K562 treated with DMSO at 1 percent for 48 hours (cell line): ENCODE data around the gene VAT1. TPM values are rescaled to one million over a fixed set of nuclear protein-coding genes. Genes with fewer than 3 reads are reported as not detected.

Experiments used
- total RNA-seq: library from RNA; unstranded; fragments of 300-600 nt; gene quantifications from 2 replicates; pipeline ENCODE4 v1.2.3, GENCODE V29; 2022; ENCODE audit warnings: low replicate concordance; ENCODE audit errors: extremely low read depth

Gene VAT1
- 286 TPM in 1 of 2 replicates, not detected in the other for total RNA-seq

GRCh38 chr17:43021741-43022512 lies at the start of gene VAT1:
TSS of gene VAT1 (minus strand) at chr17:43022385. CDS start at chr17:43022322, 63 bp downstream.

GRCh38 chr17:43024407-43025289 lies 2.5 kb upstream of the VAT1 start, which contains the start of gene RND2:
TSS of gene RND2 (plus strand) at chr17:43025231. CDS start at chr17:43025348, 117 bp downstream.

GRCh38 chr17:43006639-43007551 lies 15.3 kb downstream of the VAT1 start, which contains the start of gene IFI35:
TSS of gene IFI35 (plus strand) at chr17:43006784. CDS start at chr17:43006948, 164 bp downstream.

GRCh38 chr17:42997984-42998938 lies 23.9 kb downstream of the VAT1 start, which contains the start of gene RPL27:
TSS of gene RPL27 (plus strand) at chr17:42998419. CDS start at chr17:42998751, 332 bp downstream.

GRCh38 chr17:42980274-42980765 lies 41.9 kb downstream of the VAT1 start, which contains the start of gene RUNDC1:
TSS of gene RUNDC1 (plus strand) at chr17:42980565. CDS start at chr17:42980577, 12 bp downstream.

GRCh38 chr17:42979511-42980273 lies 42.5 kb downstream of the VAT1 start, which contains the start of gene PTGES3L:
TSS of gene PTGES3L (minus strand) at chr17:42980080. CDS start at chr17:42980053, 27 bp downstream.

Other genes starting within 250 kb of the VAT1 start
- not detected in 2 replicates for gene VPS25, start 248.9 kb downstream of the VAT1 start, total RNA-seq
- gene WNK4, start 241.8 kb downstream of the VAT1 start, total RNA-seq: not detected in 2 replicates
- not detected in 2 replicates for gene COA3, start 223.7 kb downstream of the VAT1 start, total RNA-seq
- gene CNTD1, start 223.5 kb downstream of the VAT1 start, total RNA-seq: not detected in 2 replicates
- gene BECN1, start 198.1 kb downstream of the VAT1 start, total RNA-seq: not detected in 2 replicates
- gene PSME3, start 189.0 kb downstream of the VAT1 start, total RNA-seq: not detected in 2 replicates
- gene AOC2, start 177.8 kb downstream of the VAT1 start, total RNA-seq: not detected in 2 replicates
- not detected in 2 replicates for gene AOC3, start 171.2 kb downstream of the VAT1 start, total RNA-seq
- not detected in 2 replicates for gene G6PC1, start 121.6 kb downstream of the VAT1 start, total RNA-seq
- gene AARSD1, start 57.9 kb downstream of the VAT1 start, total RNA-seq: not detected in 2 replicates
- not detected in 2 replicates for gene PTGES3L, start 42.3 kb downstream of the VAT1 start, total RNA-seq
- not detected in 2 replicates for gene RUNDC1, start 41.8 kb downstream of the VAT1 start, total RNA-seq
- gene RPL27, start 24.0 kb downstream of the VAT1 start, total RNA-seq: 4,701 TPM in 1 of 2 replicates, not detected in the other
- gene IFI35, start 15.6 kb downstream of the VAT1 start, total RNA-seq: not detected in 2 replicates
- not detected in 2 replicates for gene RND2, start 2.8 kb upstream of the VAT1 start, total RNA-seq
- gene BRCA1, start 103.0 kb upstream of the VAT1 start, total RNA-seq: not detected in 2 replicates
- gene NBR1, start 148.8 kb upstream of the VAT1 start, total RNA-seq: not detected in 2 replicates
- not detected in 2 replicates for gene TMEM106A, start 189.5 kb upstream of the VAT1 start, total RNA-seq
- not detected in 2 replicates for gene CCDC200, start 206.2 kb upstream of the VAT1 start, total RNA-seq
- gene RNU2-1, start 211.6 kb upstream of the VAT1 start, total RNA-seq: not detected in 2 replicates